ENCODE results near the gene MRC2.
A peak's percentile ranks its signal among the peaks of the same experiment; 100 is the strongest.

MRC2 gene

DNA sequence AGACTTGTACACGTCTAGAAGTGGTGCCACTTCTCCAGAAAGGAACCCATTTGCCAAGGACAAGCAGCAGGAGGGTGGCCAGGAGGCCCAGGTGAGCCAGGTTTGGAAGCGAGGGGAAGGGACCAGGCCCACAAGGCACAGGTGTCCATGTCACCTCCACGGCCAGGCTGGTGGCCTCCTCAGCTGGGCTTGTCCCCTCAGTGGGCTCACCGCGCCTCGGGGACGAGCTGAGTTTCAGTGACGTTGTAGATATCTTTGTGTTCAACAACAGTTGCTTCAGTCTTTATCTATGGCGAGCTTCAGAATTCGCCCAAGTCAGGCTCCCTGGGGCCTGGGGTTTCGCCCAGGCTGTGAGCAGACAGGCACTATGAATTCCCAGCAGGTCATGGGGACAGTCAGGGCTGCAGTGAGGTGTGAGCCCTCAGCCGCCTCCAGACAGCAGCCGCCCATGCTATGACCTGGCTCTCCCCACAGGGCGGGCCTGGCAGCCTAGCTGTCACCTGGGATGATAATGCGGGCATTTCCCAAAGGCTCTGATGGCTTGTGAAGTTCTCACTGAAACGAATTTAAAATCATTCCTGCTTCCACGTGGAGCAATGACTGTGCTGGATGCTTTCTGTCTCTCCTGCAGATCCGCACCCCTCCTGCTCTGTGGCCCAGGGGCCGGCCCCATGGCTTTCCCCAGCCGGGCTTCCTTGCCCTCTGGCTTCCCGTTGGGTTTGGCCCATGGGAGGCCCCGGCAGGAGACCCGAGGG lies 89.5 kb downstream of the MRC2 start:
- TF ChIP-seq, protein P1, sequence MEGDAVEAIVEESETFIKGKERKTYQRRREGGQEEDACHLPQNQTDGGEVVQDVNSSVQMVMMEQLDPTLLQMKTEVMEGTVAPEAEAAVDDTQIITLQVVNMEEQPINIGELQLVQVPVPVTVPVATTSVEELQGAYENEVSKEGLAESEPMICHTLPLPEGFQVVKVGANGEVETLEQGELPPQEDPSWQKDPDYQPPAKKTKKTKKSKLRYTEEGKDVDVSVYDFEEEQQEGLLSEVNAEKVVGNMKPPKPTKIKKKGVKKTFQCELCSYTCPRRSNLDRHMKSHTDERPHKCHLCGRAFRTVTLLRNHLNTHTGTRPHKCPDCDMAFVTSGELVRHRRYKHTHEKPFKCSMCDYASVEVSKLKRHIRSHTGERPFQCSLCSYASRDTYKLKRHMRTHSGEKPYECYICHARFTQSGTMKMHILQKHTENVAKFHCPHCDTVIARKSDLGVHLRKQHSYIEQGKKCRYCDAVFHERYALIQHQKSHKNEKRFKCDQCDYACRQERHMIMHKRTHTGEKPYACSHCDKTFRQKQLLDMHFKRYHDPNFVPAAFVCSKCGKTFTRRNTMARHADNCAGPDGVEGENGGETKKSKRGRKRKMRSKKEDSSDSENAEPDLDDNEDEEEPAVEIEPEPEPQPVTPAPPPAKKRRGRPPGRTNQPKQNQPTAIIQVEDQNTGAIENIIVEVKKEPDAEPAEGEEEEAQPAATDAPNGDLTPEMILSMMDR (IDR thresholded peaks at IDR 0.05): no peak

DNA sequence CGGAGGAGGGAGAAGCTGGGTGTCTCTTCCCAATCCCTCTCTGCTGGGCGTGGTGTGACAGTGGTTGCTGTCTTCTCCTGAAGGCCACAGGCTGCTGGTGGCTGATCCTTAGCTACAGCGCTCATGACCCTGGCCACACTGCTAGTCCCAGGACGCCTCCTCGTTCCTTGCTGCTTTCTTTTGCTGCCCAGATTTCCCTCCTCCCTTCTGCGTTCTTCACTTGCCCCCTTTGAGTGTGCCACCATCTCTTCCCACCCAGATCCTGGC lies 90.1 kb downstream of the MRC2 start:
- TF ChIP-seq, protein P1 (IDR thresholded peaks at IDR 0.05): no peak

DNA sequence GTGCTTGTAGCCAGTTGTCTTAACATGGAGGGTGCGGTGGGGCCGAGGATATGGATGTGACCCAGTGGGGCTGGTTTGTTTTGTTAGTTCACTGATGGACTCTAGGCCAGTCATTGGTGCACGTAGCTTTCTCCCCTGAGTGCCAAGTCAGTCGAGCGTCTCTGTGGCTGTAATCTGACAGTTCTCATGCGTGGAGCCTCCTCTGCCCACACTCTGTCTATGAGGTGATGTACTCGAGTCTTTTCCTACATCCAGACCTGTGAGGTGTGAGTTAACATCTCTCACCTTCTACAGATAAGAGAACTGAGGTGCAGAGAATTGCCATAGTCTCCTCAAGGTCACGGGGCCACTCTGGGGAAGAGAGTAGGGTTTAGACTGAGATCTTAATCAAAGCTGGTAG lies 90.4 kb downstream of the MRC2 start:
- TF ChIP-seq, protein P1 (IDR thresholded peaks at IDR 0.05): no peak

DNA sequence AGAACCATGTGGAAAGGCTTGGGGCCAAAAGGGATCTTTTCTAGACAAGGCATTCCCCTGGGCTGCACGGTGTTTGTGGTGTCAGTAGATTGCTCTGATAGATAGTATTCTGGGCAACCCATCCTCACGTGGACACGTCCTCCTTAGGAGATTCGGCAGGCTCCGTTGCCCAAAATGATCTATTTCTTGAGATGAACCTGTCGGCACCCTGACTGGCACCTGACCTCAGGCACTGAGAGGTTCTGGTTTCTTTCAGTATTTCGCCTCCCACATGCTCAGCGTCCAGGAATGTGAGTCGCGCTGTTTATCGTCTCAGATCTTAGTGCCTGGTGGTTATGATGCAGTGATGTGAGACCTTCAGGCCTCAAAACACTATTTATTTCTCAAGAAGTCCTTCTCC lies 91.0 kb downstream of the MRC2 start:
- TF ChIP-seq, protein P1 (IDR thresholded peaks at IDR 0.05): no peak

DNA sequence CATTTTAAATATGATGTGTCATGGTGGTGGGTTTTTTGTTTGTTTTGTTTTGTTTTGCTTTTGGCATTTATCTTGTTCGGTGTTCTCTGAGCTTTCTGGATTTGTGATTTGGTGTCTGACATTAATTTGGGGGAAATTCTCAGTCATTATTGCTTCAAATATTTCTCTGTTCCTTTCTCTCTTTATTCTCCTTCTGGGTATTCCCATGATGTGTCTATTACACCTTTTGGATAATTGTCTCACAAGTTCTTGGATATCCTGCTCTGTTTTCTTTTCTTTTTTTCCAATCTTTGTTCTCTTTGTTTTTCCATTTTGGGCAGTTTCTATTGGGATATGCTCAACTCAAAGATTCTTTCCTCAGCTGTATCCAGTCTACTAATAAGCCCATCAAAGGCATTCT lies 92.1 kb downstream of the MRC2 start:
- TF ChIP-seq, protein P1 (IDR thresholded peaks at IDR 0.05): no peak

DNA sequence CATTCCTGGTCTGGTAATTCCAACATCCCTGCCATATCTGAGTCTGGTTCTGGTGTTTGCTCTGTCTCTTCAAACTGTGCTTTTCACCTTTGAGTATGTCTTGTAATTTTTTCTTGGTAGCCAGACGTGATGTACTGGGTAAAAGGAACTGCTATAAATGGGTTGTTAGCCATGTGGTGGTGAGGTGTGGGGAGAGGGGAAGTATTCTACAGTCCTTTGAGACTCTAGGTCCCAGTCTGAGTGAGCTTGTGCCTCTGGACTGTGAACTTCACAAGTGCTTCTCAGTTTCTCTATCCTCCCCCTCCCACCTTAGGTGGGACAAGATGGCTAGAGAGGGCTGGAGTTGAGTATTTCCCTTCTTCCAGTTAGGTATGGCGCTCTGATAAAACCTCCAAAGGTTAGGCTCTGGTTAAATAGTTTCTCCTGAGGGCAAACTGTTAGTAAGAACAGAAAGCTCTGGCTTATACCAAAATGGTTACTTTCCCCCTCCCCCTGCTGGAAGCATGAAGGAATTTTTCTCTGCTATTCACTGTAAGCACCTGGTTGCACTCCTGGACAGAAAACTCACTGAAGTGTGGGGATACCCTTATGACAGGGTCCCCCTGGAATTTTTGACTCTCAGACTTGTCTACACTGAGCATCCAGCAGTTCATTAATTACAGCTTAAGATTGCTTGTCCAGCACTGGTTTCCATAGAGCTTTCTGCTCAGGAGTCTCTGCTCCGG lies 92.8 kb downstream of the MRC2 start:
- TF ChIP-seq, protein P1 (IDR thresholded peaks at IDR 0.05): peak; percentile 24; the same call in 1 of the 2 replicates

DNA sequence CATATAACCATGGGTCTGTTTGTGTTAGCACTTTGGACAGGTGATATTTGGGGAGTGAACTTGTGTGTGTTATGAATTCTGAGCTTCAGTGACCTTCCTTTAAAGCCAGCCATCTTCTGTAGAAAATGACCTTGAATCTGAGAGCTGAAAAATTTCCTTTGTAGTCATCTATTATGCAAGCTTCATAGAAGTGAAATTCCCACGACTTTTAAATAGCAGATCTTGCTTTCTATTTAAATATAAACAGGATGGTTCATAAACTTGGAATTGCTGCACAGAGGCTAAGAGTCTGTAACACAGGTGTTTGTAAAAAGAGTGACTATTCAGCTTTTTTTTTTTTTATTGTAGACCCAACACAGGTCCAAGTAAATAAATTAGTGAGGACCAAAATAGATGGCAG lies 95.2 kb downstream of the MRC2 start:
- TF ChIP-seq, protein P1 (IDR thresholded peaks at IDR 0.05): no peak

Data from LNCAP (cell line).